ENCODE measurements around the gene DLGAP4. TPM values are rescaled to one million over a fixed set of nuclear protein-coding genes. Genes with fewer than 3 reads are reported as not detected.

Gene DLGAP4
- total and polyA plus RNA-seq, 2 of the 13 experiments (the other 11 are each of a cell fraction or from before 2014, with no cell fraction given), result 15.2 to 26.7 TPM

- TF ChIP-seq ARID4A (CRISPR knock-in tag; IDR thresholded peaks at IDR 0.05; ENCODE audit: borderline replicate concordance) (no peak), ZNF382 (CRISPR knock-in tag; IDR thresholded peaks at IDR 0.05; ENCODE audit: borderline replicate concordance) (no peak), ZNF451 (CRISPR knock-in tag; IDR thresholded peaks at IDR 0.05) (no peak), ZNF260 (CRISPR knock-in tag; IDR thresholded peaks at IDR 0.05; ENCODE audit: borderline replicate concordance, low read depth) (no peak), KLF15 (CRISPR knock-in tag; IDR thresholded peaks at IDR 0.05; ENCODE audit: borderline replicate concordance) (no peak)
Measured at GRCh38 chr20:36555248-36555647, 249.1 kb downstream of the DLGAP4 start (continued).

GRCh38 chr20:36562724-36563123, 256.6 kb downstream of the DLGAP4 start:
- ChIA-PET CTCF (ENCODE audit: low intra/inter-chr PET ratio, low total read pairs) (no interaction called here), POLR2A (interaction anchor here (1.1 kb wide), 1 partner anchor 10 kb away, joined by 3 read pairs; no protein-coding TSS in a partner anchor)
- Histone ChIP-seq H4K20me1 (ENCODE audit: insufficient read depth, low read length) (no peaks in the 10 kb centered on the region), H3K4me2 (ENCODE audit: low read depth, low read length) (no peak overlapping the region), H3K4me3 (replicated peaks in 1 of 3; ENCODE audit: insufficient read depth in 1 of 3, low read depth in 2 of 3, low read length in 3 of 3) (no peak overlapping the region), H3K27me3 (ENCODE audit: control insufficient read depth in 1 of 2, insufficient read depth in 2 of 2, low read length in 2 of 2) (no peaks in the 10 kb centered on the region), H3K79me2 (ENCODE audit: insufficient read depth, low read length) (no peaks in the 10 kb centered on the region), H2AFZ (ENCODE audit: low read length) (no peak overlapping the region), H3K4me1 (ENCODE audit: insufficient read depth, low read length) (peaks cover 14% of the 10 kb centered on the region), H3K27ac (ENCODE audit: extremely low read length, insufficient read depth, low read length) (no peak overlapping the region), H3K36me3 (replicated peaks in 1 of 2; ENCODE audit: control insufficient read depth in 1 of 2, insufficient read depth in 2 of 2, low read length in 2 of 2) (peaks cover 0 to 1% of the 10 kb centered on the region in 2 experiments; a peak in 1 of 5 replicates), H3K9ac (ENCODE audit: insufficient read depth, low read depth, low read length) (no peak overlapping the region), H3K9me3 (ENCODE audit: low read length) (no peaks in the 10 kb centered on the region; the same call in 1 of the 2 replicates)
- FAIRE-seq (no peak), DNase-seq (ENCODE audit: low spot score) (no peak), ATAC-seq (no peak)
- 95% methylated on average over 2 of the region's 2 CpGs for WGBS (ENCODE audit: low lambda C conversion rate)
- intact Hi-C loops (cut with micrococcal nuclease; ENCODE audit: unreplicated experiment) (no loop called here), in situ Hi-C loops (cut with HindIII; ENCODE audit: extremely low pct_ligation_motif_present, low pct_unique_long_range_greater_than_20kb) (no loop called here)
- TF ChIP-seq RFXAP (CRISPR knock-in tag; IDR thresholded peaks at IDR 0.05; ENCODE audit: borderline replicate concordance), result no peak
- no peak for TF ChIP-seq EZH2 (conservative IDR thresholded peaks at IDR 0.05; ENCODE audit: low read depth, low read length)
- 0 out of 2 replicates have a peak, but pooled peaks have one; percentile 1 for TF ChIP-seq PAXIP1 (CRISPR knock-in tag; conservative IDR thresholded peaks at IDR 0.05)
- TF ChIP-seq ZNF530 (CRISPR knock-in tag; IDR thresholded peaks at IDR 0.05; ENCODE audit: low read depth), result no peak
- TF ChIP-seq ZNF672 (CRISPR knock-in tag; IDR thresholded peaks at IDR 0.05), result no peak
- no peak for TF ChIP-seq MXI1 (IDR thresholded peaks at IDR 0.05; ENCODE audit: borderline replicate concordance, low read depth, low read length)
- TF ChIP-seq ZFP1 (CRISPR knock-in tag; IDR thresholded peaks at IDR 0.05), result no peak
- BruUV-seq (replicated peaks), result no TSS peak

All from HepG2 (cell line).